ENCODE measurements around the gene MAP3K6. TPM values are rescaled to one million over a fixed set of nuclear protein-coding genes. Genes with fewer than 3 reads are reported as not detected.
A peak's percentile ranks its signal among the peaks of the same experiment; 100 is the strongest.

The MAP3K6 gene
- total RNA-seq, 1 experiment from 2014 or later = 13.5 TPM

DNA sequence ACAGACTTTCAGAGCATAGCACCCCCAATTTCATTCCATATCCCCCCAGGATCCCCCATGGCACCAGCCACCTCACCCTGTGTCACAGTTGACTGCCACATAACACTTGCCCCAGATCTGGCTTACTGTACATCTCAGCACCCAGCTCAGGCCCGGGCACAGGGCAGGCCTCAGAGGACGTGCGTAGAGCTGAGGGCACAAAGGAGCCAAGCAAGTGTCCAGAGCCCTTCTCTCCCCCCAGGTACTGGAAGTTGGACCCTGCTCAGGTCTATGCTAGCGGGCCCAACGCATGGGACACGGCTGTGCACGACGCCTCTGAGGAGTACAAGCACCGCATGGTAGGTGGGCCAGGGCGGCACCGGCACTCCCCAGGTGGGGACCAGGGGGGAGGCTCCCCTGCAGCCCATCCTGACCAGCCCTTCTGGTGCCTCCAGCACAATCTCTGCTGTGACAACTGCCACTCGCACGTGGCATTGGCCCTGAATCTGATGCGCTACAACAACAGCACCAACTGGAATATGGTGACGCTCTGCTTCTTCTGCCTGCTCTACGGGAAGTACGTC lies 33.0 kb downstream of the MAP3K6 start:
- intact Hi-C loops (cut with micrococcal nuclease) = no loop called here
- no peaks in the 10 kb centered on the region for H3K9me3 Mint-ChIP-seq (ENCODE audit: unreplicated experiment)
- CTCF ChIA-PET = interaction anchor here (0.5 to 3.2 kb wide), 15 partner anchors 10 to 199 kb away, joined by 3 to 36 read pairs (median 6); partner anchors contain the start of genes CD164L2 and MAP3K6
- peaks cover 1% of the 10 kb centered on the region for H3K4me1 Mint-ChIP-seq (ENCODE audit: insufficient read depth, unreplicated experiment)
- POLR2A ChIA-PET = interaction anchor here (0.7 to 2.1 kb wide), 5 partner anchors 9 to 337 kb away, joined by 3 to 24 read pairs (median 8); partner anchors contain the start of genes MAP3K6 and SYTL1
- no peaks in the 10 kb centered on the region for H3K27me3 Mint-ChIP-seq (ENCODE audit: insufficient read depth, unreplicated experiment)
- BruUV-seq (replicated peaks) = no TSS peak
- H3K27ac Mint-ChIP-seq (ENCODE audit: low read depth, unreplicated experiment) = no peak overlapping the region
- no peak for DNase-seq (ENCODE audit: unreplicated experiment)
- peaks cover 46% of the 10 kb centered on the region for H3K36me3 Mint-ChIP-seq (ENCODE audit: insufficient read depth, unreplicated experiment)
- TF ChIP-seq, protein P1, sequence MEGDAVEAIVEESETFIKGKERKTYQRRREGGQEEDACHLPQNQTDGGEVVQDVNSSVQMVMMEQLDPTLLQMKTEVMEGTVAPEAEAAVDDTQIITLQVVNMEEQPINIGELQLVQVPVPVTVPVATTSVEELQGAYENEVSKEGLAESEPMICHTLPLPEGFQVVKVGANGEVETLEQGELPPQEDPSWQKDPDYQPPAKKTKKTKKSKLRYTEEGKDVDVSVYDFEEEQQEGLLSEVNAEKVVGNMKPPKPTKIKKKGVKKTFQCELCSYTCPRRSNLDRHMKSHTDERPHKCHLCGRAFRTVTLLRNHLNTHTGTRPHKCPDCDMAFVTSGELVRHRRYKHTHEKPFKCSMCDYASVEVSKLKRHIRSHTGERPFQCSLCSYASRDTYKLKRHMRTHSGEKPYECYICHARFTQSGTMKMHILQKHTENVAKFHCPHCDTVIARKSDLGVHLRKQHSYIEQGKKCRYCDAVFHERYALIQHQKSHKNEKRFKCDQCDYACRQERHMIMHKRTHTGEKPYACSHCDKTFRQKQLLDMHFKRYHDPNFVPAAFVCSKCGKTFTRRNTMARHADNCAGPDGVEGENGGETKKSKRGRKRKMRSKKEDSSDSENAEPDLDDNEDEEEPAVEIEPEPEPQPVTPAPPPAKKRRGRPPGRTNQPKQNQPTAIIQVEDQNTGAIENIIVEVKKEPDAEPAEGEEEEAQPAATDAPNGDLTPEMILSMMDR (IDR thresholded peaks at IDR 0.05; ENCODE audit: unreplicated experiment) = no peak
- H3K4me3 Mint-ChIP-seq (ENCODE audit: unreplicated experiment) = no peak overlapping the region

DNA sequence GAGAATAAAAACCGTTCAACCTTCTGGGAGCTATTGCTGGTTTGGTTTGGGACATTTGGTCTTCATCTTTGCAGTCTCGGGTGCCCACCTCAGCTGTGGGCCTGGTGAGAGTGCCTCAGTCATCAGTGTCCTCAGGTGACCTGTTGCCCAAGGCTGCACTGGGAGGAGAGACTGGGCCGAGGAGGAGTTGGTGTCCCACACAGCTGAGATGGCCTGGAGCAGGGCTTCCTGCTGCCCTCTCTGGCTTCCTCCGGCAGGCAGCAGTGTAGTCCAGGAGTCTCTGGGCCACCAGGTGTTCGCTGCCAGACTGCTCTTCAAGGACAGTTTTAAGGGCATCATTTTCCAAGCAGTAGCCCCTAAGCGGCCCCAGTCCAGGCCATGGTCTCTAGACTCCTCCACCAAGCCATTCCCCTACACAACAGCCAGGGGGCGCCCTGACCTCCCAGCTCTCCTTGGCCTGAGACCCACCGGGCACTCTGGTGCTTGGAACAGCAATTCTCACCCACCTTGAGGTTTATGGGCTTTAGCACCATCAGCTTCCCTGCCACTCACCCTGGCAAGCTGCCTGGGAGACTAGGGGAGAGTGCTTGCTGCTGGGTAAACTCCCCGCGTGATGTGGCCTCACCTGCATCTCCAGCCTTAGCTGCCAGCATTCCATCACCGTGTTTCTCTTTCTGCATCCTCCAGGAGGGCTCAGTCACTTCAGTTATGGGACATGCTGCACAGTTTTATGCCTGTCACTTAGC lies 34.1 kb downstream of the MAP3K6 start:
- POLR2A ChIA-PET = interaction anchor here (0.6 to 2.1 kb wide), 7 partner anchors 9 to 63 kb away, joined by 3 to 24 read pairs (median 8); partner anchors contain the start of genes MAP3K6 and SYTL1
- TF ChIP-seq, protein P1 (IDR thresholded peaks at IDR 0.05; ENCODE audit: unreplicated experiment) = peak; percentile 75
- Mint-ChIP-seq H3K36me3 (ENCODE audit: insufficient read depth, unreplicated experiment) (peaks cover 49% of the 10 kb centered on the region), H3K9me3 (ENCODE audit: unreplicated experiment) (no peaks in the 10 kb centered on the region), H3K27ac (ENCODE audit: low read depth, unreplicated experiment) (peak overlapping the region; percentile 35), H3K27me3 (ENCODE audit: insufficient read depth, unreplicated experiment) (no peaks in the 10 kb centered on the region), H3K4me3 (ENCODE audit: unreplicated experiment) (no peak overlapping the region), H3K4me1 (ENCODE audit: insufficient read depth, unreplicated experiment) (peaks cover 9% of the 10 kb centered on the region)
- intact Hi-C loops (cut with micrococcal nuclease) = loop anchor here (1.0 kb wide), 1 partner anchor 56 kb away; no protein-coding TSS in a partner anchor
- CTCF ChIA-PET = interaction anchor here (0.5 to 3.2 kb wide), 28 partner anchors 8 to 596 kb away, joined by 3 to 36 read pairs (median 5); partner anchors contain the start of genes CD164L2, MAP3K6 and SYTL1
- peak; percentile 56 for DNase-seq (ENCODE audit: unreplicated experiment)
- no TSS peak for BruUV-seq (replicated peaks)

DNA sequence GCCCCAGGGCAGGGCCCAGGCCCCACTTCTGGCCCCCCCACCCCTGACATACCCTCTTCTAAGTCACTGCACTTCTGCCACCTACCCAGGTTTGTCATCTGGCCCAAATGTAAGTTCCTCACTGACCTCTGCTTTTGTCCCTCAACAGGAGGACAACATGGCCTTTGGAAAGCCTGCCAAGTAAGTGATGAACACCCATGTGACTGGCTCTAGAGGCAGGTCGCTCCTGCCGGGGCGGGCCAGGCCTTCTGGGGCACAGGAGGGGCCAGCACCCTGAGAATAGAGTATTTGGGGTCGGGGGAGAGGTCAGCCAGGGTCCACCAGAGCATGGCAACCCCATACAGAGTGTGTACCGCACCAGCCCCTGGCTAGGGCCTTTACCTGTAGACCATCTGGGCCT lies 34.8 kb downstream of the MAP3K6 start:
- Mint-ChIP-seq H3K27ac (ENCODE audit: low read depth, unreplicated experiment) (peak overlapping the region; percentile 35), H3K4me1 (ENCODE audit: insufficient read depth, unreplicated experiment) (peaks cover 9% of the 10 kb centered on the region), H3K9me3 (ENCODE audit: unreplicated experiment) (no peaks in the 10 kb centered on the region), H3K27me3 (ENCODE audit: insufficient read depth, unreplicated experiment) (no peaks in the 10 kb centered on the region), H3K4me3 (ENCODE audit: unreplicated experiment) (no peak overlapping the region), H3K36me3 (ENCODE audit: insufficient read depth, unreplicated experiment) (peaks cover 51% of the 10 kb centered on the region)
- ChIA-PET CTCF (interaction anchor here (0.6 to 3.2 kb wide), 18 partner anchors 8 to 346 kb away, joined by 3 to 36 read pairs (median 6); partner anchors contain the start of genes CD164L2, MAP3K6 and SYTL1), POLR2A (interaction anchor here (0.6 to 2.1 kb wide), 6 partner anchors 8 to 63 kb away, joined by 3 to 24 read pairs (median 8); partner anchors contain the start of genes MAP3K6 and SYTL1)
- BruUV-seq (replicated peaks) = no TSS peak
- TF ChIP-seq, protein P1 (IDR thresholded peaks at IDR 0.05; ENCODE audit: unreplicated experiment) = no peak
- no peak for DNase-seq (ENCODE audit: unreplicated experiment)
- intact Hi-C loops (cut with micrococcal nuclease) = loop anchor here (1.0 kb wide), 1 partner anchor 56 kb away; no protein-coding TSS in a partner anchor

DNA sequence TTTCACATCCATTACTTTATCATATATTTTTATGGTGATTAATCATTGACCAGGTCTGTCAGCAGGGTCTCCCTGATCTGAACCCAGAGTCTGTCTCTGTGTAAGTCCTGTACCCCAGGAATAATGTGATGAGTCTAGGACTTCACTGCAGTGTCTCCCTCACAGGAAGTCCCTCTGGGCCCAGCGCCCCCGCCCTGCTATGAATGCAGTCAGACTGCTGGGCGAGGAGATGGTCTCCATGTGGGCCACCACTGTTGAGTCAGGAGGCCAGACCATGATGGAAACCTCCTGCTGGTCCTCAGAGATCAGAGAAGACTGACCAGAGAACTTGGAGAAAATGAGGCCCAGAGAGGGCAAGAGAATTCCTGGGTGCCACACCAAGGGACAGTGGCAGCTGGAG lies 35.3 kb downstream of the MAP3K6 start:
- Mint-ChIP-seq H3K9me3 (ENCODE audit: unreplicated experiment) (no peaks in the 10 kb centered on the region), H3K27ac (ENCODE audit: low read depth, unreplicated experiment) (no peak overlapping the region), H3K4me1 (ENCODE audit: insufficient read depth, unreplicated experiment) (peaks cover 9% of the 10 kb centered on the region), H3K36me3 (ENCODE audit: insufficient read depth, unreplicated experiment) (peaks cover 48% of the 10 kb centered on the region), H3K27me3 (ENCODE audit: insufficient read depth, unreplicated experiment) (no peaks in the 10 kb centered on the region), H3K4me3 (ENCODE audit: unreplicated experiment) (no peak overlapping the region)
- TF ChIP-seq, protein P1 (IDR thresholded peaks at IDR 0.05; ENCODE audit: unreplicated experiment) = no peak
- intact Hi-C loops (cut with micrococcal nuclease) = no loop called here
- ChIA-PET CTCF (interaction anchor here (0.9 to 2.4 kb wide), 3 partner anchors 31 to 59 kb away, joined by 4 to 12 read pairs (median 7); no protein-coding TSS in a partner anchor), POLR2A (no interaction called here)
- BruUV-seq (replicated peaks) = no TSS peak
- no peak for DNase-seq (ENCODE audit: unreplicated experiment)

Measured in MCF 10A (cell line).